ENCODE measurements around the gene CNOT1. TPM values are rescaled to one million over a fixed set of nuclear protein-coding genes. Genes with fewer than 3 reads are reported as not detected.

The CNOT1 gene
- total RNA-seq, 1 experiment from 2014 or later: 230 TPM

- no peaks in the 10 kb centered on the region for H4K20me1 ChIP-seq (ENCODE audit: insufficient read depth)
- H3K9me3 ChIP-seq (ENCODE audit: control insufficient read depth in 1 of 2, insufficient read depth in 1 of 2, low read depth in 1 of 2, low read length in 2 of 2): no peaks in the 10 kb centered on the region
- no peaks in the 10 kb centered on the region for H3K4me1 ChIP-seq (ENCODE audit: control insufficient read depth in 1 of 2, insufficient read depth in 2 of 2, low read length in 2 of 2)
- no peak overlapping the region for H3K9ac ChIP-seq (ENCODE audit: low read length)
- no peaks in the 10 kb centered on the region for H3K9me2 ChIP-seq (ENCODE audit: insufficient read depth)
- no TSS peak for BruUV-seq (replicated peaks)
- CTCF ChIA-PET: no interaction called here
- H3K4me2 ChIP-seq (ENCODE audit: low read length): no peak overlapping the region
- no peak overlapping the region for H3K4me3 ChIP-seq (replicated peaks in 1 of 2; ENCODE audit: low read depth in 1 of 2, low read length in 2 of 2)
- TF ChIP-seq ZFX (IDR thresholded peaks at IDR 0.05) (no peak), ZBTB33 (IDR thresholded peaks at IDR 0.05; ENCODE audit: extremely low read depth, insufficient replicate concordance, low read length) (no peak), RAD21 (IDR thresholded peaks at IDR 0.05; ENCODE audit: low read depth) (no peak), POLR2A (IDR thresholded peaks at IDR 0.05; ENCODE audit: borderline replicate concordance, extremely low read depth, insufficient read depth, insufficient read length) (no peak), YY1 (IDR thresholded peaks at IDR 0.05; ENCODE audit: extremely low read depth, insufficient replicate concordance, low read depth, low read length) (no peak)
- DNase-seq (ENCODE audit: low read depth, low spot score): no peak
- POLR2A ChIA-PET: no interaction called here
- H3K27me3 ChIP-seq (ENCODE audit: insufficient read depth, low read length): no peaks in the 10 kb centered on the region
- H3K27ac ChIP-seq (ENCODE audit: low read depth, low read length): no peak overlapping the region
- intact Hi-C loops (cut with micrococcal nuclease): no loop called here
- H3K79me2 ChIP-seq (ENCODE audit: insufficient read depth, low read length): no peaks in the 10 kb centered on the region
- ATAC-seq: no peak
- H2AFZ ChIP-seq (ENCODE audit: low read depth, low read length, poor library complexity, severe bottlenecking): no peak overlapping the region
- H3K36me3 ChIP-seq (ENCODE audit: control insufficient read depth in 1 of 2, insufficient read depth in 2 of 2, low read length in 2 of 2): no peaks in the 10 kb centered on the region; a peak in 1 of 4 replicates
- RAD21 ChIA-PET (ENCODE audit: low non-redundant PET in 1 of 2, low total read pairs in 2 of 2, uncharacterized antibody in 2 of 2, unreplicated experiment in 2 of 2): no interaction called here
Observed at GRCh38 chr16:58670177-58670576, 40.6 kb upstream of the CNOT1 start.

GRCh38 chr16:58665200-58665599 lies 35.6 kb upstream of the CNOT1 start:
- intact Hi-C loops (cut with micrococcal nuclease): no loop called here
- RAD21 ChIA-PET (ENCODE audit: low non-redundant PET in 1 of 2, low total read pairs in 2 of 2, uncharacterized antibody in 2 of 2, unreplicated experiment in 2 of 2): no interaction called here
- no peaks in the 10 kb centered on the region for H3K9me2 ChIP-seq (ENCODE audit: insufficient read depth)
- POLR2A ChIA-PET: no interaction called here
- CTCF ChIA-PET: no interaction called here
- H3K4me3 ChIP-seq (replicated peaks in 1 of 2; ENCODE audit: low read depth in 1 of 2, low read length in 2 of 2): no peak overlapping the region
- DNase-seq (ENCODE audit: low read depth, low spot score) (no peak), ATAC-seq (no peak)
- H2AFZ ChIP-seq (ENCODE audit: low read depth, low read length, poor library complexity, severe bottlenecking): no peak overlapping the region
- no peak overlapping the region for H3K27ac ChIP-seq (ENCODE audit: low read depth, low read length)
- peaks cover 0 to 4% of the 10 kb centered on the region in 2 experiments; a peak in 1 of 4 replicates for H3K4me1 ChIP-seq (ENCODE audit: control insufficient read depth in 1 of 2, insufficient read depth in 2 of 2, low read length in 2 of 2)
- no peaks in the 10 kb centered on the region for H4K20me1 ChIP-seq (ENCODE audit: insufficient read depth)
- no peak overlapping the region for H3K4me2 ChIP-seq (ENCODE audit: low read length)
- H3K36me3 ChIP-seq (ENCODE audit: control insufficient read depth in 1 of 2, insufficient read depth in 2 of 2, low read length in 2 of 2): no peaks in the 10 kb centered on the region
- H3K27me3 ChIP-seq (ENCODE audit: insufficient read depth, low read length): no peaks in the 10 kb centered on the region
- no TSS peak for BruUV-seq (replicated peaks)
- H3K9ac ChIP-seq (ENCODE audit: low read length): no peak overlapping the region
- TF ChIP-seq EZH2 (IDR thresholded peaks at IDR 0.05) (no peak), ZBTB33 (IDR thresholded peaks at IDR 0.05; ENCODE audit: extremely low read depth, insufficient replicate concordance, low read length) (no peak), EGR1 (IDR thresholded peaks at IDR 0.05; ENCODE audit: low read depth) (no peak), YY1 (IDR thresholded peaks at IDR 0.05; ENCODE audit: extremely low read depth, insufficient replicate concordance, low read depth, low read length) (no peak), POLR2AphosphoS5 (IDR thresholded peaks at IDR 0.05; ENCODE audit: low read depth, low read length) (no peak)
- no peaks in the 10 kb centered on the region for H3K9me3 ChIP-seq (ENCODE audit: control insufficient read depth in 1 of 2, insufficient read depth in 1 of 2, low read depth in 1 of 2, low read length in 2 of 2)
- no peaks in the 10 kb centered on the region for H3K79me2 ChIP-seq (ENCODE audit: insufficient read depth, low read length)

Measured in HCT116 (cell line).